Measurements from ENCODE around the gene C10orf90.

GRCh38 chr10:126538439-126539135, 131.9 kb downstream of the C10orf90 start:
- TF ChIP-seq CTCF (IDR thresholded peaks at IDR 0.05) = no peak
- TF ChIP-seq POLR2AphosphoS5 (IDR thresholded peaks at IDR 0.05) = no peak
